ENCODE data around the gene DOCK10. TPM values are rescaled to one million over a fixed set of nuclear protein-coding genes. Genes with fewer than 3 reads are reported as not detected.

Gene DOCK10
- total RNA-seq, 1 donor from 2014 or later: 15.2 TPM

DNA sequence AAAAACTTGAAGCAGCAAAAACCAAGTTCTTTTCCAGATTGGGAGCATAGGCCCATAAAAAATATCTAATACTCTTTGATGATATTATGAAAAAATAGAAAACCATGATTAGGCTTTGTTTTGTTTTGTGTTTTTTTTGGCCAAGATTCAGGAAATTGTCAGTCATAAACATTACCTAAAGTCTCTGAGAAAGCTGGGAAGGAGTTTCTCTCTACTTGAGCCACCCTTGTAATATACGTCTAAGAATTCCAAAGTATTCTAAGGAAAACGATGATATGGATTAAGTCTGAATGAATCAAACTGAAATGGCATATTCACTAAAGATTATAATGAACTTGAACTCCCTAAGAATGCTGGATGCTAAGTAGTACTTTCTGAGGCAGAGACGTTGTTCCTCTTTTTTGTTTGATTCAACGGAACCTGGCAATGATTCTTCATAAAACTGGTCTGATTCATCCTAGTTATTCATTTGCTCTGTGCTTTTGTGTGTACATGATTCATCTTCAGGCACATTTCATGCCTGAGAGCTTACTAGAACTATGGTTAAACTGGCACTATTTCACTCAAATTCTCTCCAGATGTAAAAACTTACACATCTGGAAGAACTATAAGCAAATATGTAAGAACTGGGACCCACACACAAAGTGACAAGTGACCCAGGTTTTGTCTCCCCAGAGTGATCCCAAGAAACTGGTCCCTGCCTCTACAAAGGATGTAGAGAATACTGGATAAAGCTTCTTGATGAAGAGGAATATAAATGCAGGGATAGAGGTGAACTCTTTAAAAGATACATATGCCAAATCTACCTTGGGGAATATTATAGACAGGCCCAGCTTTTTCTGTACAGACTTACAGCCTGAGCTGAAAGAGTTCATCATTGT lies 159.7 kb downstream of the DOCK10 start:
- DNase-seq (ENCODE audit: extremely low spot score, unreplicated experiment): no peak
- Mint-ChIP-seq H3K9me3 (ENCODE audit: unreplicated experiment) (peaks cover 5% of the 10 kb centered on the region), H3K27ac (ENCODE audit: unreplicated experiment) (peak overlapping the region; percentile 72), H3K27me3 (ENCODE audit: unreplicated experiment) (no peaks in the 10 kb centered on the region), H3K4me1 (ENCODE audit: unreplicated experiment) (peaks cover 51% of the 10 kb centered on the region), H3K36me3 (ENCODE audit: unreplicated experiment) (peaks cover under 1% of the 10 kb centered on the region), H3K4me3 (ENCODE audit: unreplicated experiment) (no peak overlapping the region)
- TF ChIP-seq, protein P1, sequence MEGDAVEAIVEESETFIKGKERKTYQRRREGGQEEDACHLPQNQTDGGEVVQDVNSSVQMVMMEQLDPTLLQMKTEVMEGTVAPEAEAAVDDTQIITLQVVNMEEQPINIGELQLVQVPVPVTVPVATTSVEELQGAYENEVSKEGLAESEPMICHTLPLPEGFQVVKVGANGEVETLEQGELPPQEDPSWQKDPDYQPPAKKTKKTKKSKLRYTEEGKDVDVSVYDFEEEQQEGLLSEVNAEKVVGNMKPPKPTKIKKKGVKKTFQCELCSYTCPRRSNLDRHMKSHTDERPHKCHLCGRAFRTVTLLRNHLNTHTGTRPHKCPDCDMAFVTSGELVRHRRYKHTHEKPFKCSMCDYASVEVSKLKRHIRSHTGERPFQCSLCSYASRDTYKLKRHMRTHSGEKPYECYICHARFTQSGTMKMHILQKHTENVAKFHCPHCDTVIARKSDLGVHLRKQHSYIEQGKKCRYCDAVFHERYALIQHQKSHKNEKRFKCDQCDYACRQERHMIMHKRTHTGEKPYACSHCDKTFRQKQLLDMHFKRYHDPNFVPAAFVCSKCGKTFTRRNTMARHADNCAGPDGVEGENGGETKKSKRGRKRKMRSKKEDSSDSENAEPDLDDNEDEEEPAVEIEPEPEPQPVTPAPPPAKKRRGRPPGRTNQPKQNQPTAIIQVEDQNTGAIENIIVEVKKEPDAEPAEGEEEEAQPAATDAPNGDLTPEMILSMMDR (IDR thresholded peaks at IDR 0.05): no peak

DNA sequence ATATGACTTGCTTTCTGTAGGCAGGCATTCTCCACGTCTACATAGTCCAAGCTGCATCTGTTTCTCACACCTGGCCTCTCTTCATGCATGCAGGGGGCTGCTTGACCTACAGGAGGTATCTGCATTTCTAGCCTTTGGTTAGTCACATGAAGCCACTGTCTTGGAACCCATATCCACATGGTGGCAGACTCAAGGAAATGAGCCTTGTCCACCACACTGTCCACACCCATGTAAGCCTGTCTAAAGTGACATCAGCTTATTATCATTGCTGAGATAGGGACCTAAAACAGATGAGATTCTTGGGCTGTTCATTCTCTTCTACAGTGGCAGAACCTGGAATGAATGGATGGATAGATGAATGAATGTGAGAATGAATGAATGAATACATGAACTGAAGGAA lies 160.4 kb downstream of the DOCK10 start:
- H3K4me1 Mint-ChIP-seq (ENCODE audit: unreplicated experiment): peaks cover 49% of the 10 kb centered on the region
- no peak for DNase-seq (ENCODE audit: extremely low spot score, unreplicated experiment)
- no peak overlapping the region for H3K4me3 Mint-ChIP-seq (ENCODE audit: unreplicated experiment)
- peak overlapping the region; percentile 72 for H3K27ac Mint-ChIP-seq (ENCODE audit: unreplicated experiment)
- H3K9me3 Mint-ChIP-seq (ENCODE audit: unreplicated experiment): peaks cover 5% of the 10 kb centered on the region
- TF ChIP-seq, protein P1 (IDR thresholded peaks at IDR 0.05): no peak
- peaks cover 7% of the 10 kb centered on the region for H3K36me3 Mint-ChIP-seq (ENCODE audit: unreplicated experiment)
- no peaks in the 10 kb centered on the region for H3K27me3 Mint-ChIP-seq (ENCODE audit: unreplicated experiment)

DNA sequence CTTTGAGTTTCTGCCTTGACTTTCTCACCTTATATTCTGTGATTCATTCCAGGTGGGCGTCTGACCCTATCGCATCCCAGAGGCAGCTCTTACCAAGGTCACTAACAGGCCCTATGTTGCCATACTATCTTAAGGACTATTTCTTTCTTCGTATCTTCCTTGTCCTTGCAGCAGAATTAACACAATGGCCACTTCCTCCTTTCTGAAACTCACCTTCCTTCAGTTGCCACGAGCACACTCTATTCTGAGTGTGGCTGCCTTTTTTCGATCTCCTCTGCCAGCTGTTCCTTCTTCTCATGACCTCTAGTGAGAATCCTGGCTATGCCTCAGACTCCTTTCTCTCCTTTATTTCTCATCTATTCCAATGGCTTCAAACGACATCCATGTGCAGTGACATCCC lies 165.7 kb downstream of the DOCK10 start:
- peak overlapping the region; percentile 3 for H3K27ac Mint-ChIP-seq (ENCODE audit: unreplicated experiment)
- no peak for DNase-seq (ENCODE audit: extremely low spot score, unreplicated experiment)
- H3K36me3 Mint-ChIP-seq (ENCODE audit: unreplicated experiment): peaks cover 19% of the 10 kb centered on the region
- H3K4me3 Mint-ChIP-seq (ENCODE audit: unreplicated experiment): no peak overlapping the region
- peaks cover 8% of the 10 kb centered on the region for H3K9me3 Mint-ChIP-seq (ENCODE audit: unreplicated experiment)
- H3K27me3 Mint-ChIP-seq (ENCODE audit: unreplicated experiment): no peaks in the 10 kb centered on the region
- TF ChIP-seq, protein P1 (IDR thresholded peaks at IDR 0.05): no peak
- peaks cover 12% of the 10 kb centered on the region for H3K4me1 Mint-ChIP-seq (ENCODE audit: unreplicated experiment)

DNA sequence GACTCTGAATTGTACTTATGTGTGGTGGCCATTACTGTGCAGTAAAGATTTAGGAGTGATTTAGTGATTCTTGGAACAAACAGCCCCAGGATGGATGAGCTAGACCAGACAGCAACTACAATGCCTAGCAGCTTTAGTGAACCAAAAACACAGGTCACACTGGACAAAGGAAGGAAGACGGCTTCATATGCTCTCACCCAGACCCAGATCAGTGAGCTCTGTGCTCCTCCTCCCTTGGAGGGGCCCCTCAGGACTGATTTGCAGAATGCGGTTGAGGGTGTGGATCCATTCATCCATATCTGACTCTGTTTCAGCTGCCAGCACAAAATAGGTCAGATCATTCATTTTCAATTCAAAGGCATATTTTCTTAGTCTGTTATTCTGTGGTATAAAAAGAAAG lies 166.4 kb downstream of the DOCK10 start:
- H3K4me3 Mint-ChIP-seq (ENCODE audit: unreplicated experiment): no peak overlapping the region
- H3K4me1 Mint-ChIP-seq (ENCODE audit: unreplicated experiment): peaks cover 17% of the 10 kb centered on the region
- no peaks in the 10 kb centered on the region for H3K27me3 Mint-ChIP-seq (ENCODE audit: unreplicated experiment)

DNA sequence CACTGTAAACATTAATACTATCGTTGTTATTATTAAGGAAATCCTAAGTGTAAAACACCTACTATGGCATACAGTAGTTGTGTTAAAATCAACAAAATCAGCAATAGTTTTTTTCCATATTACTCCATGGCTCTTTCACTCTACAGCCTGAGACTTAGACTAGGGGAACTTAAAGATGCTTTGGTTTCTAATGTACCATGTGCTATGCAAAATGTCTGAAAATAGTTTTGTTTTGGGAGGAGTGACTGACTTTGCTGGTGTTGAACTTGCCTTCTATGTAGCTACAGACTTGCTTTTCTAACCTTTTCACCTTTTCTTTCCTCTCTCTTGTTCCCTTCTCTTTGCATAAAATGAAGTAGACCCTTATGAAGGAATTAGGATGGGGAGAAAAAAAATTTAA lies 167.1 kb downstream of the DOCK10 start:
- Mint-ChIP-seq H3K9me3 (ENCODE audit: unreplicated experiment) (peaks cover 13% of the 10 kb centered on the region), H3K36me3 (ENCODE audit: unreplicated experiment) (peaks cover 23% of the 10 kb centered on the region)

More for the DNA sequence above, 166.4 kb downstream of the DOCK10 start:
- peaks cover 23% of the 10 kb centered on the region for H3K36me3 Mint-ChIP-seq (ENCODE audit: unreplicated experiment)
- TF ChIP-seq, protein P1 (IDR thresholded peaks at IDR 0.05): no peak
- peaks cover 13% of the 10 kb centered on the region for H3K9me3 Mint-ChIP-seq (ENCODE audit: unreplicated experiment)
- no peak for DNase-seq (ENCODE audit: extremely low spot score, unreplicated experiment)
- no peak overlapping the region for H3K27ac Mint-ChIP-seq (ENCODE audit: unreplicated experiment)

More for the DNA sequence above, 167.1 kb downstream of the DOCK10 start:
- Mint-ChIP-seq H3K27me3 (ENCODE audit: unreplicated experiment) (no peaks in the 10 kb centered on the region), H3K4me1 (ENCODE audit: unreplicated experiment) (peaks cover 21% of the 10 kb centered on the region), H3K27ac (ENCODE audit: unreplicated experiment) (no peak overlapping the region), H3K4me3 (ENCODE audit: unreplicated experiment) (no peak overlapping the region)
- no peak for DNase-seq (ENCODE audit: extremely low spot score, unreplicated experiment)
- TF ChIP-seq, protein P1 (IDR thresholded peaks at IDR 0.05): no peak

All from osteocyte (in vitro differentiated cells).